IPS DF 6.9 (cell line): ENCODE measurements around the gene RNU6-8.

Experiments
- DNase-seq: peaks from one replicate; pipeline ENCODE4 v3.0.0-alpha.2; 2013; ENCODE audit warnings: low read depth, low spot score
- H3K27ac ChIP-seq: one replicate; pipeline ENCODE4 v1.5.1; 2013; ENCODE audit warnings: low read length, control low read depth
- H3K27me3 ChIP-seq: 2 replicates; pipeline ENCODE4 v1.6.1; 2013; ENCODE audit warnings: mild to moderate bottlenecking, low read length; ENCODE audit not compliant: control insufficient read depth, insufficient read depth
- H3K36me3 ChIP-seq: 2 replicates; pipeline ENCODE4 v1.6.1; 2013; ENCODE audit warnings: low read length; ENCODE audit not compliant: control insufficient read depth, insufficient read depth
- H3K4me1 ChIP-seq: 2 replicates; pipeline ENCODE4 v1.6.1; 2013; ENCODE audit warnings: low read length; ENCODE audit not compliant: control insufficient read depth, insufficient read depth
- H3K4me3 ChIP-seq: 2 replicates; pipeline ENCODE4 v1.5.1; 2013; ENCODE audit warnings: mild to moderate bottlenecking, low read length
- H3K9me3 ChIP-seq: 2 replicates; pipeline ENCODE4 v1.6.1; 2013; ENCODE audit warnings: low read length, inconsistent platforms; ENCODE audit not compliant: control insufficient read depth, insufficient read depth
- WGBS: extraction: QIAGEN DNeasy Blood & Tissue Kit; methylation state at CpG from one replicate; pipeline ENCODE4 v1.1.7; 2013; ENCODE audit warnings: mixed read lengths, missing lambda C conversion rate; ENCODE audit not compliant: insufficient read length, insufficient coverage; 5-methylcytosine and 5-hydroxymethylcytosine counted together

The RNU6-8 gene

GRCh38 chr14:32230695-32231280, 27.7 kb upstream of the RNU6-8 start:
- no peak overlapping the region for H3K4me3 ChIP-seq
- H3K27me3 ChIP-seq, result no peaks in the 10 kb centered on the region
- no peaks in the 10 kb centered on the region for H3K4me1 ChIP-seq
- no peak for DNase-seq
- no peaks in the 10 kb centered on the region for H3K36me3 ChIP-seq
- no peaks in the 10 kb centered on the region for H3K9me3 ChIP-seq
- no peak overlapping the region for H3K27ac ChIP-seq
- no CpG with 5 or more reads among the region's 2 CpGs for WGBS

- Histone ChIP-seq H3K4me1 (no peaks in the 10 kb centered on the region), H3K9me3 (no peaks in the 10 kb centered on the region), H3K36me3 (no peaks in the 10 kb centered on the region), H3K27ac (no peak overlapping the region), H3K4me3 (no peak overlapping the region), H3K27me3 (no peaks in the 10 kb centered on the region)
- no peak for DNase-seq
- WGBS, result 100% methylated on average over 1 of the region's 3 CpGs
Measured at GRCh38 chr14:32230181-32230580, 27.1 kb upstream of the RNU6-8 start.

GRCh38 chr14:32226056-32226455, 23.0 kb upstream of the RNU6-8 start:
- H3K36me3 ChIP-seq, result no peaks in the 10 kb centered on the region
- no peaks in the 10 kb centered on the region for H3K4me1 ChIP-seq
- no peak overlapping the region for H3K4me3 ChIP-seq
- WGBS, result no CpG with 5 or more reads among the region's 1 CpG
- H3K27ac ChIP-seq, result no peak overlapping the region
- no peaks in the 10 kb centered on the region for H3K27me3 ChIP-seq
- DNase-seq, result no peak
- H3K9me3 ChIP-seq, result no peaks in the 10 kb centered on the region

GRCh38 chr14:32225378-32225920, 22.4 kb upstream of the RNU6-8 start:
- Histone ChIP-seq H3K4me3 (no peak overlapping the region), H3K36me3 (no peaks in the 10 kb centered on the region), H3K27me3 (no peaks in the 10 kb centered on the region), H3K4me1 (no peaks in the 10 kb centered on the region), H3K27ac (no peak overlapping the region), H3K9me3 (no peaks in the 10 kb centered on the region)
- no peak for DNase-seq
- no CpG with 5 or more reads among the region's 1 CpG for WGBS

GRCh38 chr14:32224737-32225377, 21.8 kb upstream of the RNU6-8 start:
- no CpG with 5 or more reads among the region's 6 CpGs for WGBS
- Histone ChIP-seq H3K27me3 (no peaks in the 10 kb centered on the region), H3K27ac (no peak overlapping the region), H3K9me3 (no peaks in the 10 kb centered on the region), H3K4me1 (no peaks in the 10 kb centered on the region), H3K36me3 (no peaks in the 10 kb centered on the region), H3K4me3 (no peak overlapping the region)
- DNase-seq, result no peak

- H3K27ac ChIP-seq, result no peak overlapping the region
- H3K27me3 ChIP-seq, result no peaks in the 10 kb centered on the region
- no CpG with 5 or more reads among the region's 5 CpGs for WGBS
- H3K4me1 ChIP-seq, result no peaks in the 10 kb centered on the region
- no peak overlapping the region for H3K4me3 ChIP-seq
- no peaks in the 10 kb centered on the region for H3K9me3 ChIP-seq
- no peaks in the 10 kb centered on the region for H3K36me3 ChIP-seq
- no peak for DNase-seq
Measured at GRCh38 chr14:32217301-32217700, 14.2 kb upstream of the RNU6-8 start.

GRCh38 chr14:32212833-32213232, 9.8 kb upstream of the RNU6-8 start:
- DNase-seq, result no peak
- no peaks in the 10 kb centered on the region for H3K27me3 ChIP-seq

GRCh38 chr14:32211068-32211404, 8.0 kb upstream of the RNU6-8 start:
- Histone ChIP-seq H3K27me3 (no peaks in the 10 kb centered on the region), H3K4me1 (no peaks in the 10 kb centered on the region), H3K4me3 (no peak overlapping the region), H3K9me3 (no peaks in the 10 kb centered on the region), H3K27ac (no peak overlapping the region), H3K36me3 (no peaks in the 10 kb centered on the region)
- no CpG with 5 or more reads among the region's 3 CpGs for WGBS
- DNase-seq, result no peak

More at GRCh38 chr14:32212833-32213232, 9.8 kb upstream of the RNU6-8 start:
- Histone ChIP-seq H3K4me3 (no peak overlapping the region), H3K36me3 (no peaks in the 10 kb centered on the region), H3K27ac (no peak overlapping the region), H3K4me1 (no peaks in the 10 kb centered on the region), H3K9me3 (no peaks in the 10 kb centered on the region)

GRCh38 chr14:32209471-32209870, 6.4 kb upstream of the RNU6-8 start:
- Histone ChIP-seq H3K4me3 (no peak overlapping the region), H3K36me3 (no peaks in the 10 kb centered on the region), H3K9me3 (no peaks in the 10 kb centered on the region), H3K27ac (no peak overlapping the region), H3K27me3 (no peaks in the 10 kb centered on the region), H3K4me1 (no peaks in the 10 kb centered on the region)
- no peak for DNase-seq

GRCh38 chr14:32208490-32208889, 5.4 kb upstream of the RNU6-8 start:
- Histone ChIP-seq H3K9me3 (no peaks in the 10 kb centered on the region), H3K27me3 (no peaks in the 10 kb centered on the region), H3K27ac (no peak overlapping the region), H3K4me3 (no peak overlapping the region), H3K36me3 (no peaks in the 10 kb centered on the region), H3K4me1 (no peaks in the 10 kb centered on the region)
- DNase-seq, result no peak
- WGBS, result no CpG with 5 or more reads among the region's 3 CpGs

- no peaks in the 10 kb centered on the region for H3K27me3 ChIP-seq
- no peaks in the 10 kb centered on the region for H3K36me3 ChIP-seq
- no peaks in the 10 kb centered on the region for H3K9me3 ChIP-seq
- no peaks in the 10 kb centered on the region for H3K4me1 ChIP-seq
- H3K27ac ChIP-seq, result no peak overlapping the region
- H3K4me3 ChIP-seq, result no peak overlapping the region
- no CpG with 5 or more reads among the region's 2 CpGs for WGBS
- DNase-seq, result no peak
Measured at GRCh38 chr14:32206552-32206951, 3.5 kb upstream of the RNU6-8 start.
